Stimulated activated naive CD8-positive, alpha-beta T cell treated with anti-CD3 and anti-CD28 coated beads, Interleukin-15, Interleukin-2, amounts not matched to agents 100 ng/mL and 50 ng/mL, for 24 hours (primary cell): ENCODE data around the gene HBD.
"Not testable (repeated sequence)": the region's sequence is repeated elsewhere in the genome, so short reads cannot be mapped to it uniquely, and the experiment has no call there.

Source experiments
- H3K27ac Mint-ChIP-seq: one replicate; pipeline ENCODE4 v1.8.0; 2021; ENCODE audit warnings: mild to moderate bottlenecking, mixed read lengths
- H3K27me3 Mint-ChIP-seq: one replicate; pipeline ENCODE4 v1.8.0; 2021; ENCODE audit warnings: mixed read lengths
- H3K36me3 Mint-ChIP-seq: one replicate; pipeline ENCODE4 v1.8.0; 2021; ENCODE audit warnings: low read depth, mixed read lengths
- H3K4me1 Mint-ChIP-seq: one replicate; pipeline ENCODE4 v1.8.0; 2021; ENCODE audit warnings: low read depth, mixed read lengths
- H3K4me3 Mint-ChIP-seq: one replicate; pipeline ENCODE4 v1.8.0; 2021; ENCODE audit warnings: mild to moderate bottlenecking, mixed read lengths
- H3K9me3 Mint-ChIP-seq: one replicate; pipeline ENCODE4 v1.8.0; 2021; ENCODE audit warnings: mixed read lengths

HBD gene

DNA sequence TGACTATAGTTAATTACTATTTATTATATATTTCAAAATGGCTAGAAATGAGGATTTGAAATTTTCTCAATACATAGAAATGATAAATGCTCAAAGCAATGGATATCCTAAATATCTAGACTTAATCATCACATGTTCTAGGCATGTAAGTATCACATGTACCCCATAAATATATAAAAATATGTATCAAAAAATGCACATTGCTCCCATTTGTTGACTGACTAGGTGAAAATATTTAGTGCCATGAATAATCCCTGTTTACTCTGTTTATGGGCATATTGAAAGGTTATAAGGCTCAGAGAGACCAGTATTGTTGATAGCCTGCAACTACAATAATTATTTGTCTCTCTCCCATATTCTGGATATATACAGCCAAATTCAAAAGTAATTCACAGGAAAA lies 32.3 kb upstream of the HBD start:
- no peaks in the 10 kb centered on the region for H3K9me3 Mint-ChIP-seq
- H3K4me3 Mint-ChIP-seq, result no peak overlapping the region
- H3K27me3 Mint-ChIP-seq, result peaks cover 4% of the 10 kb centered on the region
- H3K36me3 Mint-ChIP-seq, result no peaks in the 10 kb centered on the region
- no peak overlapping the region for H3K27ac Mint-ChIP-seq
- H3K4me1 Mint-ChIP-seq, result no peaks in the 10 kb centered on the region

DNA sequence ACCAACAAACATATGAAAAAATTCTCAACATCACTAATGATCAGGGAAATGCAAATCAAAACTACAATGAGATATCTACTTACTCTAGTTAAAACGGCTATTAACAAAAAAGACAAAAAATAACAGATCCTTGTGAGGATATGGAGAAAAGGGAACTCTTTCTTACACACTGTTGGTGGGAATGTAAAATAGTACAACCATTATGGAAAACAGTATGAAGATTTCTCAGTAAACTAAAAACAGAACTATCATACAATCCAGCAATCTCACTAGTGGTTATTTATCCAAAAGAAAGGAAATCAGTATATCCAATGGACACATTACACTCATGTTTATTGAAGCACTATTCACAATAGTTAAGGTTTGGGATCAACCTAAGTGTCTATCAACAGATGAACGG lies 31.5 kb upstream of the HBD start:
- Mint-ChIP-seq H3K4me1 (no peaks in the 10 kb centered on the region), H3K27me3 (peaks cover 4% of the 10 kb centered on the region)

GRCh38 chr11:5258543-5259262 lies 24.4 kb upstream of the HBD start:
- H3K4me3 Mint-ChIP-seq, result no peak overlapping the region
- H3K9me3 Mint-ChIP-seq, result peaks cover 16% of the 10 kb centered on the region
- no peaks in the 10 kb centered on the region for H3K4me1 Mint-ChIP-seq
- no peaks in the 10 kb centered on the region for H3K36me3 Mint-ChIP-seq
- peaks cover 6% of the 10 kb centered on the region for H3K27me3 Mint-ChIP-seq
- no peak overlapping the region for H3K27ac Mint-ChIP-seq

More for the DNA sequence above, 31.5 kb upstream of the HBD start:
- Mint-ChIP-seq H3K4me3 (no peak overlapping the region), H3K9me3 (no peaks in the 10 kb centered on the region), H3K27ac (no peak overlapping the region), H3K36me3 (no peaks in the 10 kb centered on the region)

DNA sequence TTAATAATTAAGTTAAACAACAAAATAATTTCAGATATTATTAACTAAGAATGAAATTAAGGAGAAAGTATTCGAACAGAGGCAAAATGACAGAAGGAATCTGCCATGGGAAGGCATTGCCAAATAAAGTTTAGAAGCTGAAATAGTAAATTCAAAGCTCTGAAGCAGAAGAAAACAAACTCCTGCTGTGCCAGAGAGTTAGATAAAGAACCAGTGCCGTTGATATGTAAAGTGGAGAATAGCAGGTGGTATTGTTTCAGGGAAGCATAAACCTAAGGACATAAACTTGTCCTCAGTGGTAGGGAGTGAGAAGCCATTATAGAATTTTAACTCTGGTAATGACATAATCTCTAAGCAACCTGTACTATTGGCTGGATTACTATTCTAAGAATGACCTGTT lies 23.0 kb upstream of the HBD start:
- no peak overlapping the region for H3K27ac Mint-ChIP-seq
- H3K36me3 Mint-ChIP-seq, result no peaks in the 10 kb centered on the region
- H3K4me1 Mint-ChIP-seq, result no peaks in the 10 kb centered on the region
- H3K4me3 Mint-ChIP-seq, result no peak overlapping the region
- H3K27me3 Mint-ChIP-seq, result peaks cover 6% of the 10 kb centered on the region
- peaks cover 16% of the 10 kb centered on the region for H3K9me3 Mint-ChIP-seq

DNA sequence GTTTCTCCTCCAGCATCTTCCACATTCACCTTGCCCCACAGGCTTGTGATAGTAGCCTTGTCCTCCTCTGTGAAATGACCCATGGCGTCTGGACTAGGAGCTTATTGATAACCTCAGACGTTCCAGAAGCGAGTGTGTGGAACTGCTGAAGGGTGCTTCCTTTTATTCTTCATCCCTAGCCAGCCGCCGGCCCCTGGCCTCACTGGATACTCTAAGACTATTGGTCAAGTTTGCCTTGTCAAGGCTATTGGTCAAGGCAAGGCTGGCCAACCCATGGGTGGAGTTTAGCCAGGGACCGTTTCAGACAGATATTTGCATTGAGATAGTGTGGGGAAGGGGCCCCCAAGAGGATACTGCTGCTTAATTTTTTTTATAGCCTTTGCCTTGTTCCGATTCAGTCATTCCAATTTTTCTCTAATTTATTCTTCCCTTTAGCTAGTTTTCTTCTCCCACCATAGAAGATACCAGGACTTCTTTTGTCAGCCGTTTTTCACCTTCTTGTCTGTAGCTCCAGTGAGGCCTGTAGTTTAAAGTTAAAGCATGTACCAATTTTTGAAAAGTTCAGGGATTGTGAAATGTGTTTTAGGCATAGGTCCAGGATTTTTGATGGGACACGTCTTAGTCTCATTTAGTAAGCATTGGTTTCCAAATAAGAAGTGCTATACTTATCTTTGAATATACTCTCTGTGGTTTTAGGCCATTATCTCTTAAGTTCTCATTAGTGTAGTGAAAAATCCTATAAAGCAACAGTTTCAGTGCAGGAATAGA lies 20.5 kb upstream of the HBD start, which contains the start of gene HBG2:
Gene HBG2 (minus strand): TSS at position 136 of the 768 bp plus-strand sequence. CDS start 53 bp downstream, at position 83.
- not testable (repeated sequence) for H3K27me3 Mint-ChIP-seq, H3K4me1 Mint-ChIP-seq, H3K4me3 Mint-ChIP-seq, H3K27ac Mint-ChIP-seq, H3K9me3 Mint-ChIP-seq, H3K36me3 Mint-ChIP-seq

DNA sequence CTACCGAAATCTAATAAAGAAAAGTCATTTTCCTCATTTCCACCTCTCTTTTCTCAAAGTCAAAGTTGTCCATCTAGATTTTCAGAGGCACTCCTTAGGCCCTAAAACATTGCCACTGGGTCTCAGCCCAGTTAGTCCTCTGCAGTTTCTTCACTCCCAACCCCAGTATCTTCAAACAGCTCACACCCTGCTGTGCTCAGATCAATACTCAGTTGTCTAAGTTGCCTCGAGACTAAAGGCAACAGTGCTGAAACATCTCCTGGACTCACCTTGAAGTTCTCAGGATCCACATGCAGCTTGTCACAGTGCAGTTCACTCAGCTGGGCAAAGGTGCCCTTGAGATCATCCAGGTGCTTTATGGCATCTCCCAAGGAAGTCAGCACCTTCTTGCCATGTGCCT lies 19.7 kb upstream of the HBD start:
- H3K27ac Mint-ChIP-seq, H3K36me3 Mint-ChIP-seq, H3K9me3 Mint-ChIP-seq, H3K27me3 Mint-ChIP-seq, H3K4me1 Mint-ChIP-seq, H3K4me3 Mint-ChIP-seq: not testable (repeated sequence)

DNA sequence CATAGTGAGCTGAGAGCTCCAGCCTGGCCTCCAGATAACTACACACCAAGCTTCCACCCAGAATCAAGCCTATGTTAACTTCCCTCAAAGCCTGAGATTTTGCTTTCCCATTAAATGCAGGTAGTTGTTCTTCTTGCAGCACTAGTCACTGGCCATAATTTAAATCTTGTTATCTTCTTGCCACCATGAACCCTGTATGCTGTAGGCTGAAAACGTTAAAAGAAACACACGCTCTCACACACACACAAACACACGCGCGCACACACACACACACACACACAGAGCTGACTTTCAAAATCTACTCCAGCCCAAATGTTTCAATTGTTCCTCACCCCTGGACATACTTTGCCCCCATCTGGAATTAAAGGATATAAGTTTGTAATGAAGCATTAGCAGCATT lies 19.2 kb upstream of the HBD start:
- not testable (repeated sequence) for H3K4me3 Mint-ChIP-seq, H3K27ac Mint-ChIP-seq, H3K36me3 Mint-ChIP-seq, H3K27me3 Mint-ChIP-seq, H3K9me3 Mint-ChIP-seq, H3K4me1 Mint-ChIP-seq

DNA sequence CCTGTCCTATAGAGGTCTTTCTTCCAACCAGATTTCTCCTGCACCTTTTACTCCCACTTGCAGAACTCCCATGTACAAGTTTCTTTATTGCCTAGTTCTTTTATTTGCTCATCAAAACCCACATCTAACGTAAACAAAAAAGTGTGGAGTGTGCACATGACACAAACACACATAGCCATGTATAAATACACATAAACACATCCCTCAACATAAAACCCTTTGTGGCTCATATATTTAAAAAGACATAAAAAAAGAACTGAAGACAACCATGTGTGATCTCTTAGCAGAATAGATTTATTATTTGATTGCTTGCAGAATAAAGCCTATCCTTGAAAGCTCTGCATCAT lies 18.6 kb upstream of the HBD start:
- Mint-ChIP-seq H3K36me3 (no peaks in the 10 kb centered on the region), H3K4me3 (no peak overlapping the region), H3K27me3 (no peaks in the 10 kb centered on the region), H3K4me1 (no peaks in the 10 kb centered on the region), H3K9me3 (no peaks in the 10 kb centered on the region), H3K27ac (no peak overlapping the region)

- H3K4me1 Mint-ChIP-seq, result no peaks in the 10 kb centered on the region
- H3K9me3 Mint-ChIP-seq, result no peaks in the 10 kb centered on the region
- no peak overlapping the region for H3K4me3 Mint-ChIP-seq
- H3K27ac Mint-ChIP-seq, result no peak overlapping the region
- no peaks in the 10 kb centered on the region for H3K36me3 Mint-ChIP-seq
- no peaks in the 10 kb centered on the region for H3K27me3 Mint-ChIP-seq
Observed at GRCh38 chr11:5252192-5252918, 18.1 kb upstream of the HBD start.

DNA sequence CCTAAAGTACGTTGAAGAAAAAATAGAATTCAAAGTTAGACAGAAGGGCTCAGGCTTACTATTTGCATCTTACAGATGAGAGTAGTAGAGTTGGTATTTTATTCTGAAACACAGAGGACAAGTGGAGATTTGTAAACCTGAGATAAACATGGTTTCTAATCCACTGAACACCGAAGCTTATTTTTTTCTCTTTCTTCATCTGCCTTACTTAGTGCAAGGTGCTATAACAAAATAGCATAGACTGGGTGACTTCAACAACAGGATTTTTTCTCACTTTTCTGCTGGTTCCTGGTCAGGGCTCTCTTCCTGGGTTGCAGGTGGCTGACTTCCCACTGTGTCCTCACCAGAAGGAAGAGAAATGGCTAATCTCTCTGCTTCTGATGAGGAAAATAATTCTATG lies 17.5 kb upstream of the HBD start:
- Mint-ChIP-seq H3K36me3 (no peaks in the 10 kb centered on the region), H3K9me3 (no peaks in the 10 kb centered on the region), H3K27me3 (no peaks in the 10 kb centered on the region), H3K4me1 (no peaks in the 10 kb centered on the region), H3K4me3 (no peak overlapping the region), H3K27ac (no peak overlapping the region)

- Mint-ChIP-seq H3K27ac (no peak overlapping the region), H3K4me1 (no peaks in the 10 kb centered on the region), H3K36me3 (no peaks in the 10 kb centered on the region), H3K27me3 (no peaks in the 10 kb centered on the region), H3K4me3 (no peak overlapping the region), H3K9me3 (no peaks in the 10 kb centered on the region)
Observed at GRCh38 chr11:5250543-5251204, 16.4 kb upstream of the HBD start.

DNA sequence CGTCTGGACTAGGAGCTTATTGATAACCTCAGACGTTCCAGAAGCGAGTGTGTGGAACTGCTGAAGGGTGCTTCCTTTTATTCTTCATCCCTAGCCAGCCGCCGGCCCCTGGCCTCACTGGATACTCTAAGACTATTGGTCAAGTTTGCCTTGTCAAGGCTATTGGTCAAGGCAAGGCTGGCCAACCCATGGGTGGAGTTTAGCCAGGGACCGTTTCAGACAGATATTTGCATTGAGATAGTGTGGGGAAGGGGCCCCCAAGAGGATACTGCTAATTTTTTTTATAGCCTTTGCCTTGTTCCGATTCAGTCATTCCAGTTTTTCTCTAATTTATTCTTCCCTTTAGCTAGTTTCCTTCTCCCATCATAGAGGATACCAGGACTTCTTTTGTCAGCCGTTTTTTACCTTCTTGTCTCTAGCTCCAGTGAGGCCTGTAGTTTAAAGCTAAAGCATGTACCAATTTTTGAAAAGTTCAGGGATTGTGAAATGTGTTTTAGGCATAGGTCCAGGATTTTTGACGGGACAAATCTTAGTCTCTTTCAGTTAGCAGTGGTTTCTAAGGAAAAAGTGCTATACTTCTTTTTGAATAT lies 15.6 kb upstream of the HBD start, which contains the start of gene HBG1:
Gene HBG1 (minus strand): TSS at position 51 of the 590 bp plus-strand sequence. CDS start 53 bp downstream, outside the sequence.
- H3K4me3 Mint-ChIP-seq, H3K36me3 Mint-ChIP-seq, H3K27me3 Mint-ChIP-seq, H3K9me3 Mint-ChIP-seq, H3K27ac Mint-ChIP-seq, H3K4me1 Mint-ChIP-seq: not testable (repeated sequence)

GRCh38 chr11:5248498-5248897 lies 14.2 kb upstream of the HBD start:
- H3K27ac Mint-ChIP-seq, result not testable (repeated sequence)

GRCh38 chr11:5247472-5248192 lies 13.3 kb upstream of the HBD start:
- H3K9me3 Mint-ChIP-seq, result no peaks in the 10 kb centered on the region
- H3K27me3 Mint-ChIP-seq, result no peaks in the 10 kb centered on the region
- H3K27ac Mint-ChIP-seq, result no peak overlapping the region
- no peaks in the 10 kb centered on the region for H3K36me3 Mint-ChIP-seq
- H3K4me3 Mint-ChIP-seq, result no peak overlapping the region
- no peaks in the 10 kb centered on the region for H3K4me1 Mint-ChIP-seq

More at GRCh38 chr11:5248498-5248897, 14.2 kb upstream of the HBD start:
- H3K9me3 Mint-ChIP-seq, H3K4me1 Mint-ChIP-seq, H3K27me3 Mint-ChIP-seq, H3K36me3 Mint-ChIP-seq, H3K4me3 Mint-ChIP-seq: not testable (repeated sequence)
